Measurements from ENCODE around the gene TSPAN8. TPM values are rescaled to one million over a fixed set of nuclear protein-coding genes. Genes with fewer than 3 reads are reported as not detected.
"Not testable (repeated sequence)": the region's sequence is repeated elsewhere in the genome, so short reads cannot be mapped to it uniquely, and the experiment has no call there.

The TSPAN8 gene
- total RNA-seq, 4 donors from 2014 or later: 5.9 to 22.9 (median 18.9) TPM

DNA sequence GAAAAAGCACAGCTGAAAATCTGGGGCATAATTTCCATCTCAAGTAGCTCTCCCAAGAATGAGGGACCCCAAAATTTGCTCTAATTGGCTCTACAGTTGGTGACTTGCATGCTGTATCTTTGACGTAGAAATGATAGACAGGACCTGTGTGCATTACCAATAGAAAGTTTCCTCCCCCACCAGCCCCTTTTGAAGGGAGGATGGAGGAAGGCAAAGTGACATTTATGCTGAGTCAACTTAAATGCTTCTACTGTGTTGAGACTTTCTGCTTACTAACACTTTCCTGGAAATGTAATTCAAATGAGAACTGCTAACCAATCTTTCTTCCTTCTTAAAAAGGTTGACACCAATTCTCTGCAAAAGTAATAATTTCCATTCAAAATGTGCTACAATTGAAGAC, 31.9 kb downstream of the TSPAN8 start:
- intact Hi-C loops (cut with DNase I; ENCODE audit: low total_unique reads): no loop called here
- 79 to 90% methylated on average over 1 of the region's 1 CpG for WGBS, 2 donors
- no peak overlapping the region for H3K4me3 ChIP-seq (ENCODE audit: low read depth, poor library complexity, severe bottlenecking)
- TF ChIP-seq CTCF (IDR thresholded peaks at IDR 0.05) (no peak), POLR2A (IDR thresholded peaks at IDR 0.05) (no peak)
- DNase-seq (ENCODE audit: low spot score in 2 of 2): no peak

DNA sequence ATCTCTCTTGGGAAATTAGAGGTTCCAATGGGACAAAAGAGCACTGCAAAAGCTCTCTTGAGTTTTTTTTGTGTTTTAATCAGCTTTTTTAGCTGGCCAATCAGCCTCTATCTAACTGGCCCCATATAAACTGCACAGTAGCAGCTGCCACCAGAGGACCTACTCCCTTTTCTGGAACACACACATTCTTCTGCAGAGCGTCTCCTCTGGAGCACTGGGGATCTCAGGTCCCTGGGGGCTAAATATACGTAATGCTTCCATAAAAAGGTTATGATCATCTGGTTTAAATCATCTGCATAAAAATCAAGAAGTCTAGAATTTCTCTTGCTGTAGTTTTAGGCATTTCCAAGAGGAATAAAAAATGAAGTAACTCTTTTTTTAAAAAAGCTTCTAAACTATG, 32.3 kb downstream of the TSPAN8 start:
- no peak for DNase-seq (ENCODE audit: low spot score in 2 of 2)
- TF ChIP-seq POLR2A (IDR thresholded peaks at IDR 0.05): no peak
- TF ChIP-seq CTCF (IDR thresholded peaks at IDR 0.05): no peak
- no peak overlapping the region for H3K4me3 ChIP-seq (ENCODE audit: low read depth, poor library complexity, severe bottlenecking)
- intact Hi-C loops (cut with DNase I; ENCODE audit: low total_unique reads): no loop called here
- 9 to 27% methylated on average over 2 of the region's 2 CpGs for WGBS, 2 donors

- 70 to 74% methylated on average over 5 of the region's 5 CpGs for WGBS, 2 donors
- DNase-seq (ENCODE audit: low spot score in 2 of 2): no peak
- intact Hi-C loops (cut with DNase I; ENCODE audit: low total_unique reads): no loop called here
- no peak overlapping the region for H3K4me3 ChIP-seq (ENCODE audit: low read depth, poor library complexity, severe bottlenecking)
- TF ChIP-seq CTCF (IDR thresholded peaks at IDR 0.05) (no peak), POLR2A (IDR thresholded peaks at IDR 0.05) (no peak)
Observed at GRCh38 chr12:71124835-71125460, 32.9 kb downstream of the TSPAN8 start.

GRCh38 chr12:71113148-71113547, 44.7 kb downstream of the TSPAN8 start:
- WGBS, 2 donors: 68 to 89% methylated on average over 1 of the region's 1 CpG
- H3K4me3 ChIP-seq (ENCODE audit: low read depth, poor library complexity, severe bottlenecking); intact Hi-C loops (cut with DNase I; ENCODE audit: low total_unique reads); DNase-seq (ENCODE audit: low spot score in 2 of 2): not testable (repeated sequence)

GRCh38 chr12:71109834-71110233, 48.0 kb downstream of the TSPAN8 start:
- H3K4me3 ChIP-seq (ENCODE audit: low read depth, poor library complexity, severe bottlenecking): no peak overlapping the region
- WGBS, 2 donors: 86 to 92% methylated on average over 5 of the region's 5 CpGs
- DNase-seq (ENCODE audit: low spot score in 2 of 2): no peak
- TF ChIP-seq POLR2A (IDR thresholded peaks at IDR 0.05) (no peak), CTCF (IDR thresholded peaks at IDR 0.05) (no peak)
- intact Hi-C loops (cut with DNase I; ENCODE audit: low total_unique reads): no loop called here

DNA sequence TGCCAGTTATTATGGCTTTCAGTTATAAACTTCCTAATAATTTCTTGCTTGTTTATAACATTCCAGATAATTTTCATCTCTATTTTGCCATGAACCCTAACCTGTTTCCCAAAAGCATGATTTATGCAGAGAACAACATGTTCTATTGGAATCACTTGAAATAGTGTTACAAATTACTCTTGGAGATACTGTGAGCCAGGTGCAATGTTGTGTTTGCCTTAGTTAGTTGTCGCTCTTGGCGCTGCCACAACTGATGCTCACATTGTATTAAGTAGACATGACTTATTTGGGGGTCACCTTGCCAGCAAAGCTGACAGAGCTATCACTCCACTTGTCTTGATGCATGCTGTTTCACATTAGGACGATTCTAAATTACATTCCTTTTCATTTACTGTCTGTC, 49.4 kb downstream of the TSPAN8 start:
- WGBS, 2 donors: 37 to 45% methylated on average over 3 of the region's 3 CpGs
- DNase-seq (ENCODE audit: low spot score in 2 of 2): peak in 1 of 2 donors; percentile 21
- intact Hi-C loops (cut with DNase I; ENCODE audit: low total_unique reads): no loop called here
- TF ChIP-seq POLR2A (IDR thresholded peaks at IDR 0.05) (no peak), CTCF (IDR thresholded peaks at IDR 0.05) (no peak)
- H3K4me3 ChIP-seq (ENCODE audit: low read depth, poor library complexity, severe bottlenecking): no peak overlapping the region

Data from lower leg skin (tissue), 4 donors.